AG09319 (cell line): ENCODE measurements around the gene NSUN4.

Experiments
- DNase-seq: peaks from one replicate; pipeline ENCODE4 v3.0.0-alpha.2; 2010; ENCODE audit warnings: low read depth; ENCODE audit errors: extremely low read depth
- TF ChIP-seq, protein P1 (sequence below): IDR thresholded peaks from 2 replicates; pipeline ENCODE4 v1.5.1; 2011; ENCODE audit warnings: low read depth, mild to moderate bottlenecking, inconsistent platforms, low read length, moderate library complexity

The NSUN4 gene

DNA sequence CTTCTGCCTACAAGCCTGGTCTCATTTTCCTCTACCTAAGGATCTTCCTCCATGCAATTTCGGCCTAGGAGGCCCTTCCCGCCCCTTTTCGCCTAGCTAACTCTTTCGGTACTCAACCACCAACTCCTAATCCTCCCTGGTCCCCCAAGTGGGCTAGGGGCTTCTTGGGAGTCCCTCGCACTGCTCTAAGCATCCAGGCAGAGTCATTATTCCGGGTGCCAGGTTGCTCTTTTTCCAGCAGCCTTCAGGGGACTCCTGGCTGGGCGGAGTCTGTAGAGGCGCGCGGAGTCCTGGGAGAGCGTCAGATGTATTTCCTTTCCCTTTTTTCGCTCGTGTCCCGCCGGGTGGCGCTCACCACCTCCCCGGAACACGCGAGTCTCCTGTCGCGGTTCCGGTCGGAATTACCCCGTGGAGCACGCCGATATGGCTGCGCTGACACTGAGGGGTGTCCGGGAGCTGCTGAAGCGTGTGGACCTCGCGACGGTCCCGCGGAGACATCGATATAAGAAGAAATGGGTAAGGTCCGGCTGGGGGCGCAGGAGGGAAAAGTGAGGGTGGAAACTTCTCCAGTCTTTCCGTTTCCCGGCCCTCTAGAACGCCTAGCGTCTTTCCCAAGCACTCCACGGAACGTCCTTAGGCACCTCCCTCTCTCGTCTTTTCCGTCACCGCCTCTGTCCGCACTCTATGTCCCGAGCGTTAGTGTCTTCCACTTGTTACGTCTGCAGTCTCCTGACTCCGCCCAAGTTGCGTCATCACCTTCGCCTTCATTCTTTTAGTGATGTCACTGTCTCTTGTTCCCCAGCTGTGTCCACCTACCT lies at the start of gene NSUN4:
Gene NSUN4 (plus strand): TSS at position 404 of the 818 bp plus-strand sequence. CDS start 20 bp downstream, at position 424.
- peak; percentile 87 for DNase-seq
- TF ChIP-seq, protein P1, sequence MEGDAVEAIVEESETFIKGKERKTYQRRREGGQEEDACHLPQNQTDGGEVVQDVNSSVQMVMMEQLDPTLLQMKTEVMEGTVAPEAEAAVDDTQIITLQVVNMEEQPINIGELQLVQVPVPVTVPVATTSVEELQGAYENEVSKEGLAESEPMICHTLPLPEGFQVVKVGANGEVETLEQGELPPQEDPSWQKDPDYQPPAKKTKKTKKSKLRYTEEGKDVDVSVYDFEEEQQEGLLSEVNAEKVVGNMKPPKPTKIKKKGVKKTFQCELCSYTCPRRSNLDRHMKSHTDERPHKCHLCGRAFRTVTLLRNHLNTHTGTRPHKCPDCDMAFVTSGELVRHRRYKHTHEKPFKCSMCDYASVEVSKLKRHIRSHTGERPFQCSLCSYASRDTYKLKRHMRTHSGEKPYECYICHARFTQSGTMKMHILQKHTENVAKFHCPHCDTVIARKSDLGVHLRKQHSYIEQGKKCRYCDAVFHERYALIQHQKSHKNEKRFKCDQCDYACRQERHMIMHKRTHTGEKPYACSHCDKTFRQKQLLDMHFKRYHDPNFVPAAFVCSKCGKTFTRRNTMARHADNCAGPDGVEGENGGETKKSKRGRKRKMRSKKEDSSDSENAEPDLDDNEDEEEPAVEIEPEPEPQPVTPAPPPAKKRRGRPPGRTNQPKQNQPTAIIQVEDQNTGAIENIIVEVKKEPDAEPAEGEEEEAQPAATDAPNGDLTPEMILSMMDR: peak; percentile 74

DNA sequence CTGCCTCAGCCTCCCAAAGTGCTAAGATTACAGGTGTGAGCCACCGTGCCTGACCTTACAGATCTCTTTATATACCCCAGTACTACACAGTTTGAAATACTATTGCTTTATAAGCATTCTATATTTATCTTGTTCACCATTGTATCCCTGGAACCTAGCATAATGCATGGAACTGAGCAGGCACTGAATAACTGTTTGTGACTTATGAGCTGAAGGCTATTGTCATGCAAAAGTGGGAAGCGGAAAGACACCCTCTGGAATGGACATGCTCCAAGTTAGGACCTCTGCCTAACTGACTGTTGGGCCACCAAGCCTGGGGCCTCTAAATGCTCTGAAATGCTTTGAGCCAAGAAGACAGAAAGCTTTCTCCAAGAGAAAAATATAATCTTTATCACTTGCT lies 45.3 kb upstream of the NSUN4 start:
- TF ChIP-seq, protein P1: no peak
- no peak for DNase-seq

- no peak for DNase-seq
- TF ChIP-seq, protein P1: no peak
Observed at GRCh38 chr1:46298387-46298786, 42.2 kb upstream of the NSUN4 start.

DNA sequence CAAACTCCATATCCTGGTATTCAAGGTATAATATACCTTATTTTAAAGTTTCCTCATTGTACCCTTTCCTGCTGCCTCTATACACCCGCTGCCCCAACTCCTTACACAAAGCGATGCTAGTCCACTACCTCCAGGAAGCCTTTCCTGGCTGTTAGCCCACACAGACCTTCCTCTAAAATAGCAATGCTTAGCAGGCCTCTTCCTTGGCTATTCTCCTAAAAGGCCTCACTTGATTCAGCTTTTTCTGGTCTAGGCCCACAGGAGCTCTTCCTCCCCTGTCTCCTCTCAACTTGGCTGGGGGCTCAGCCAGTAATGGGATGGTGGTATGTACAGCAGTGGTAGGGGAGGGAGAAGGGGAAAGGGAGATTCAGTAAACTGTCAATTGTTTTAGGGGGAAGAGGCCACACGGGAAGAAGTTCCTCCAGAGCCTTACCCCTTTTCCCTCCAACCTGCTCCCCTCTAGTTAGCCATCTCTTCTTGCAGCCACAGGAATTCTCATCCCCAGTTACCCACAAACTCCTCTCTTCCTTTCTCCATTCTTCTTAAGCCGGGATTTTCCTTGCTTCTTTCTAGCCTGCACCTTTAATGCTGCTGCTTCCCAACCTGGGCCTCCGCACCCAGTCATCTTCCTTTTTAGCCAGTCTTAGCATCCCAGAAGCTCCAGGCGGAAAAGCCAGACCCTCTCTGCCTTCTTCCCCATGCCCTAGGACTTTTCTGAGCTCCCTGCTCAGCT lies 39.8 kb upstream of the NSUN4 start:
- no peak for DNase-seq
- TF ChIP-seq, protein P1: no peak

DNA sequence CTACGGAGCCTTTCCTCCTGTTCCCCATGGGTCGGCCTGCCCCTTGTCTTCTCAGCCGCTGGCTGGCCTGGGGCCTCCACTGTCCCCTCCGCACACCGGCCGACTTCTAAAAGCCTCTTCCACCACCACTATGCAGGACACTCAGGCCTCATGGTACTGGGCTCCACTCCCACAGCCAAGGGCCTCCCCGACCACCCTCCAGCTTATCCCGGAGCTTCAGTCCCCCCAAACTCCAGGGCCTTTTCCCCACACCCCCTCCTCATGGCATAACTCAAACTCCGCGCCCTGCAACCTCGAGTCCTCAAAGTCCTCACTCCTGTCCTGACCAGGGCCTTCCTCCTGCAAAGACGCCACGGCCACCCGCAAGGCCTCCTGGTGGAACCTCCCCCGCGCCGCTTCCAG lies 39.2 kb upstream of the NSUN4 start:
- TF ChIP-seq, protein P1: no peak
- DNase-seq: no peak

DNA sequence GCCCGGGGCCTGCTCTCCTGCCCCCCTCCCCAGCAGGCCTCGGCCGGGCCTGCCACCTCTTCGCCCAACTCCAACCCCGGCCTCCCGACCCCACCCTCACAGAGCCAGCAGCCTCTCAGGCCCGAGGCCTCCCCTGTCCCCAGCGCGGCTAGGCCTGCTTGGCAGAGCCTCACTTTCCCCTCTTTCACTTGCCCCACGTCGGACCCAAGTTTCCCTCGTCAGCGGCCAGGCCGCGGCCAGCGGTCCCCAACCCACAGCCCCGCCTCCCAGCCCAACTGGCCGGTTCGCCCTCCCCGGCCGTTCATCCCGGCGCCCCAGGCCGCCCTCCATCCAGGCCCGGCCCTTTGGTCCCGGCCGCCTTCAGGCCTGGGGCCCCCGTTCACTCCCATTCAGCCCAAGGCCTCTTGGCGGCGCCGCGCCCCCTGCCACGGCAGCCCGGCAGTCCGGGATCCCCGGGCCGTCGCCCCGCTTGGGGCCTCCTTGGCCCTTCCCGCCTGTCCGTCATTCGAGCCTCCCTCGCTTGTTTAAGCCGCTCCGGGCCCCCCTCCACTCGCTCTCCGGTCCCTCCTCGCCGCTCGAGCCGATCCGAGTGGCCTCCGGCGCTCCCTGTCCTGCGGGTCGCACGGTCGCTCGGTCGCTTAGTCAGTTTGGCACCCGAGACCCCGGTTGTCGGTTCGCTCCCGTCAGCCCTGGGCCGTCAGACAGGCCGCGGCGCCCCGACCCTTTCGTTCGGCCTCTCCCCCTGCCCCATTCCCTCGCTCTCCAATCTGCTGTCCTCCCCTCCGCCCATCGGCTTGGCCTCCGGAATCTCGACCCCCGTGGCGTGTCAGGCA lies 38.6 kb upstream of the NSUN4 start:
- peak; percentile 19 for DNase-seq
- TF ChIP-seq, protein P1: no peak; the same call in 1 of the 2 replicates
